Stimulated activated CD4-positive, alpha-beta T cell treated with anti-CD3 and anti-CD28 coated beads, Interleukin-2, amount 100 ng/mL, for 24 hours (primary cell): ENCODE results near the gene AARS1.
"Not testable (repeated sequence)": the region's sequence is repeated elsewhere in the genome, so short reads cannot be mapped to it uniquely, and the experiment has no call there.

ENCODE experiments used
- DNase-seq, 2 donors: peaks; one replicate each; pipeline ENCODE4 v3.0.0-alpha.2; 2020

Gene AARS1

GRCh38 chr16:70289229-70290094 is at the start of gene AARS1:
TSS of gene AARS1 (minus strand) at chr16:70289506. CDS start at chr16:70282763, 6,743 bp downstream.
- DNase-seq, result peak; percentile 93 to 94

- no peak for DNase-seq
These were observed 48.5 kb upstream of the AARS1 start for GRCh38 chr16:70337814-70338213.

GRCh38 chr16:70332728-70333127 is 43.4 kb upstream of the AARS1 start:
- DNase-seq, result not testable (repeated sequence)

- DNase-seq, result peak; percentile 17 to 28
These were observed 42.5 kb upstream of the AARS1 start for GRCh38 chr16:70331588-70332358.

GRCh38 chr16:70331091-70331490 is 41.8 kb upstream of the AARS1 start:
- no peak for DNase-seq

- DNase-seq, result no peak
These were observed 35.9 kb upstream of the AARS1 start for GRCh38 chr16:70324998-70325747.

GRCh38 chr16:70320121-70320520 is 30.8 kb upstream of the AARS1 start:
- no peak for DNase-seq

GRCh38 chr16:70307726-70308125 is 18.4 kb upstream of the AARS1 start:
- DNase-seq, result not testable (repeated sequence)

- no peak for DNase-seq
These were observed 17.6 kb upstream of the AARS1 start for GRCh38 chr16:70306880-70307279.

- DNase-seq, result no peak
These were observed 15.7 kb upstream of the AARS1 start for GRCh38 chr16:70304892-70305448.

- no peak for DNase-seq
These were observed 13.4 kb upstream of the AARS1 start for GRCh38 chr16:70302745-70303144.

- DNase-seq, result no peak
These were observed 11.8 kb upstream of the AARS1 start for GRCh38 chr16:70301121-70301520.

GRCh38 chr16:70298988-70299938 is 10.0 kb upstream of the AARS1 start, which contains the start of gene DDX19B:
TSS of gene DDX19B (plus strand) at chr16:70299186. CDS start at chr16:70299298, 112 bp downstream.
- DNase-seq, result peak; percentile 61 to 73

- no peak for DNase-seq
These were observed 6.3 kb upstream of the AARS1 start for GRCh38 chr16:70295634-70296033.

GRCh38 chr16:70294385-70295025 is 5.2 kb upstream of the AARS1 start:
- no peak for DNase-seq

GRCh38 chr16:70292148-70292547 is 2.8 kb upstream of the AARS1 start:
- DNase-seq, result not testable (repeated sequence)

GRCh38 chr16:70290949-70291519 is 1.7 kb upstream of the AARS1 start:
- no peak for DNase-seq

GRCh38 chr16:70287304-70287971 is 1.9 kb downstream of the AARS1 start:
- DNase-seq, result not testable (repeated sequence)

- DNase-seq, result no peak
These were observed 12.9 kb downstream of the AARS1 start for GRCh38 chr16:70276392-70276791.

- no peak for DNase-seq
These were observed 17.6 kb downstream of the AARS1 start for GRCh38 chr16:70271696-70272095.
